GM23338 (cell line): ENCODE measurements around the gene PUDP. TPM values are rescaled to one million over a fixed set of nuclear protein-coding genes. Genes with fewer than 3 reads are reported as not detected.

ENCODE experiments used
- ATAC-seq: fragments of 200-7000 bp; cut with Tn5 transposase; 3 replicates; pipeline ENCODE4 v1.9.1; 2020
- DNase-seq: peaks from one replicate; pipeline ENCODE4 v3.0.0-alpha.2; 2015; ENCODE audit warnings: low spot score
- H2AFZ ChIP-seq: fragments of 200-600 bp; sonication (generic); 2 replicates; pipeline ENCODE4 v1.8.0; 2016; ENCODE audit warnings: antibody characterized with exemption, mild to moderate bottlenecking, moderate library complexity
- H3F3A ChIP-seq: fragments of 200-600 bp; sonication (generic); replicated peaks from 2 replicates; pipeline ENCODE4 v1.8.0; 2017; ENCODE audit warnings: antibody characterized with exemption, mixed run types, low read depth
- H3K27ac ChIP-seq: fragments of 200-600 bp; sonication (generic); 2 replicates; pipeline ENCODE4 v1.6.1; 2016; ENCODE audit warnings: low read depth
- H3K27me3 ChIP-seq: fragments of 200-600 bp; sonication (generic); 2 replicates; pipeline ENCODE4 v1.8.0; 2016; ENCODE audit warnings: mild to moderate bottlenecking, mixed run types, moderate library complexity; ENCODE audit not compliant: insufficient read depth
- H3K36me3 ChIP-seq: fragments of 200-600 bp; sonication (generic); 2 replicates; pipeline ENCODE4 v1.8.0; 2016; ENCODE audit warnings: mild to moderate bottlenecking; ENCODE audit not compliant: insufficient read depth
- H3K4me1 ChIP-seq: fragments of 200-600 bp; sonication (generic); 2 replicates; pipeline ENCODE4 v1.8.0; 2016; ENCODE audit warnings: mild to moderate bottlenecking, moderate library complexity; ENCODE audit not compliant: insufficient read depth
- H3K4me2 ChIP-seq: fragments of 200-600 bp; sonication (generic); 2 replicates; pipeline ENCODE4 v1.7.1; 2017; ENCODE audit warnings: mixed run types
- H3K4me3 ChIP-seq: fragments of 200-600 bp; sonication (generic); 2 replicates; pipeline ENCODE4 v1.6.1; 2016; ENCODE audit warnings: mixed run types
- H3K79me2 ChIP-seq: fragments of 200-600 bp; sonication (generic); replicated peaks from 2 replicates; pipeline ENCODE4 v1.8.0; 2017; ENCODE audit warnings: mild to moderate bottlenecking; ENCODE audit not compliant: insufficient read depth
- H3K9me2 ChIP-seq: fragments of 200-600 bp; sonication (generic); 2 replicates; pipeline ENCODE4 v1.8.0; 2017; ENCODE audit not compliant: insufficient read depth
- H4K20me1 ChIP-seq: fragments of 200-600 bp; sonication (generic); replicated peaks from 2 replicates; pipeline ENCODE4 v1.8.0; 2017; ENCODE audit warnings: mild to moderate bottlenecking; ENCODE audit not compliant: insufficient read depth
- H3K27ac Mint-ChIP-seq: 2 replicates; pipeline ENCODE4 v1.8.0; 2020; ENCODE audit warnings: inconsistent platforms, mild to moderate bottlenecking, moderate library complexity, mixed read lengths
- H3K27me3 Mint-ChIP-seq: 3 replicates; pipeline ENCODE4 v1.8.0; 2022; ENCODE audit warnings: low read depth, mild to moderate bottlenecking, moderate library complexity, mixed read lengths, inconsistent platforms; ENCODE audit not compliant: insufficient read depth, poor library complexity
- H3K36me3 Mint-ChIP-seq: 3 replicates; pipeline ENCODE4 v1.8.0; 2021; ENCODE audit warnings: low read depth, mild to moderate bottlenecking, inconsistent platforms, moderate library complexity, mixed read lengths
- H3K4me1 Mint-ChIP-seq: 3 replicates; pipeline ENCODE4 v1.8.0; 2020; ENCODE audit warnings: mild to moderate bottlenecking, inconsistent platforms, mixed read lengths
- H3K4me3 Mint-ChIP-seq: 3 replicates; pipeline ENCODE4 v1.8.0; 2021; ENCODE audit warnings: moderate library complexity, mild to moderate bottlenecking, inconsistent platforms, mixed read lengths
- H3K9me3 Mint-ChIP-seq: 3 replicates; pipeline ENCODE4 v1.8.0; 2020; ENCODE audit warnings: moderate library complexity, mild to moderate bottlenecking, inconsistent platforms, mixed read lengths
- CREB1 ChIP-seq: fragments of 250-450 bp; sonication (Bioruptor Pico); IDR thresholded peaks from 2 replicates; pipeline ENCODE4 v1.5.0; 2020; ENCODE audit warnings: low read depth, mild to moderate bottlenecking, moderate library complexity
- EZH2phosphoT487 ChIP-seq: fragments of 200-600 bp; sonication (generic); IDR thresholded peaks from one replicate; pipeline ENCODE4 v1.8.1; 2018; ENCODE audit warnings: antibody characterized with exemption; ENCODE audit not compliant: unreplicated experiment
- JUNB ChIP-seq: IDR thresholded peaks from one replicate; pipeline ENCODE4 v1.6.1; 2016; ENCODE audit warnings: antibody characterized with exemption; ENCODE audit not compliant: unreplicated experiment
- NANOG ChIP-seq: IDR thresholded peaks from 2 replicates; pipeline ENCODE4 v1.6.1; 2016; ENCODE audit warnings: antibody characterized with exemption, borderline replicate concordance
- POLR2AphosphoS5 ChIP-seq: IDR thresholded peaks from 2 replicates; pipeline ENCODE4 v1.6.1; 2016; ENCODE audit warnings: antibody characterized with exemption, low read depth
- STAT1 ChIP-seq: IDR thresholded peaks from one replicate; pipeline ENCODE4 v1.6.1; 2016; ENCODE audit warnings: antibody characterized with exemption; ENCODE audit not compliant: unreplicated experiment
- ZNF114 ChIP-seq: fragments of 250-450 bp; sonication (Bioruptor Pico); IDR thresholded peaks from 2 replicates; pipeline ENCODE4 v1.5.0; 2020; ENCODE audit warnings: mild to moderate bottlenecking, moderate library complexity
- ZNF331 ChIP-seq: fragments of 250-450 bp; sonication (Bioruptor Pico); IDR thresholded peaks from 2 replicates; pipeline ENCODE4 v1.5.0; 2020; ENCODE audit warnings: low read depth, mild to moderate bottlenecking, moderate library complexity
- polyA plus RNA-seq: library from polyadenylated mRNA; unstranded; fragments of >200 nt; fragmentation: Nextera tagmentation; extraction: Ambion mirVana; gene quantifications from 2 replicates; pipeline ENCODE4 v1.2.1, GENCODE V29; 2016
- total RNA-seq: library from RNA; depleted of rRNA; stranded (reverse); fragments of >200 nt; shearing (Covaris generic); gene quantifications from 2 replicates; pipeline ENCODE4 v1.2.3, GENCODE V29; 2014
- TF ChIP-seq, protein P1 (sequence below), 2 experiments: fragments of 200-600 bp in 1 of 2; sonication (generic) in 1 of 2; conservative IDR thresholded peaks; 2 replicates each; pipeline versions ENCODE4 v1.5.1 to v1.6.1; 2016 to 2017; ENCODE audit warnings: antibody characterized with exemption in 2 of 2, low read depth in 2 of 2, mild to moderate bottlenecking in 2 of 2, moderate library complexity in 1 of 2
- TF ChIP-seq, protein P2 (sequence below): IDR thresholded peaks from one replicate; pipeline ENCODE4 v1.6.1; 2018; ENCODE audit warnings: antibody characterized with exemption; ENCODE audit not compliant: unreplicated experiment
- TF ChIP-seq, protein P3 (sequence below): fragments of 250-450 bp; sonication (Bioruptor Pico); IDR thresholded peaks from 2 replicates; pipeline ENCODE4 v1.5.0; 2020; ENCODE audit warnings: mild to moderate bottlenecking, moderate library complexity
- TF ChIP-seq, protein P4 (sequence below): IDR thresholded peaks from 2 replicates; pipeline ENCODE4 v1.6.1; 2016; ENCODE audit warnings: antibody characterized with exemption

Gene PUDP
- total and polyA plus RNA-seq, 2 experiments from 2014 or later = 17.2 to 22.4 TPM

DNA sequence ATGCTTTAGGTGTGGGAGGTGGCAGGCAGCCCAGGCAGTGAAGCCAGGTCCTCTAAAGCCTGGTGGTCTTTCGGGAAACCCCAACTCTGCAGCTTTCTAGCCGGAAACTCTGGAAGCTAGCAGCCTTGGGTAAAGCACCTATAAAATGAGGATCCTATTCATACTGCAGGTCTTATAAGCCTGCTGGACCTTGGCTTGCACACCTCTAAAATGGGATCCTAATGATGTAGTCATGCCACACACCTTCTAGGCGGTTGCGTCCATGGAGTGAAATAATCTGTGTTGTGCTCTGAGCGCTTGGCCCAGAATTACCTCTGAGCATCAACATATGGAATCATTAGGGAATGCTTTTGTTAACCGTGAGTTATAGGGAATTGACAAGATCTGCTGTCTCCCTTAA is 36.4 kb downstream of the PUDP start:
- no peak for DNase-seq
- H3K36me3 ChIP-seq = no peaks in the 10 kb centered on the region
- peaks cover 3% of the 10 kb centered on the region for H3K27me3 Mint-ChIP-seq

More for the DNA sequence above, 36.4 kb downstream of the PUDP start:
- no peaks in the 10 kb centered on the region for H3F3A ChIP-seq
- Mint-ChIP-seq H3K4me1 (peaks cover 24% of the 10 kb centered on the region), H3K36me3 (peaks cover 5% of the 10 kb centered on the region; the same call in 1 of the 3 replicates), H3K4me3 (no peak overlapping the region), H3K9me3 (no peaks in the 10 kb centered on the region; the same call in 2 of the 3 replicates), H3K27ac (no peak overlapping the region)
- no peaks in the 10 kb centered on the region for H3K27me3 ChIP-seq
- no peaks in the 10 kb centered on the region for H4K20me1 ChIP-seq
- H3K4me1 ChIP-seq = peaks cover 11% of the 10 kb centered on the region; the same call in 1 of the 2 replicates
- no peaks in the 10 kb centered on the region for H3K79me2 ChIP-seq
- H3K9me2 ChIP-seq = no peaks in the 10 kb centered on the region
- ATAC-seq = no peak
- H2AFZ ChIP-seq = no peak overlapping the region
- no peak overlapping the region for H3K4me2 ChIP-seq
- no peak overlapping the region for H3K4me3 ChIP-seq
- no peak overlapping the region for H3K27ac ChIP-seq
- TF ChIP-seq, protein P1, sequence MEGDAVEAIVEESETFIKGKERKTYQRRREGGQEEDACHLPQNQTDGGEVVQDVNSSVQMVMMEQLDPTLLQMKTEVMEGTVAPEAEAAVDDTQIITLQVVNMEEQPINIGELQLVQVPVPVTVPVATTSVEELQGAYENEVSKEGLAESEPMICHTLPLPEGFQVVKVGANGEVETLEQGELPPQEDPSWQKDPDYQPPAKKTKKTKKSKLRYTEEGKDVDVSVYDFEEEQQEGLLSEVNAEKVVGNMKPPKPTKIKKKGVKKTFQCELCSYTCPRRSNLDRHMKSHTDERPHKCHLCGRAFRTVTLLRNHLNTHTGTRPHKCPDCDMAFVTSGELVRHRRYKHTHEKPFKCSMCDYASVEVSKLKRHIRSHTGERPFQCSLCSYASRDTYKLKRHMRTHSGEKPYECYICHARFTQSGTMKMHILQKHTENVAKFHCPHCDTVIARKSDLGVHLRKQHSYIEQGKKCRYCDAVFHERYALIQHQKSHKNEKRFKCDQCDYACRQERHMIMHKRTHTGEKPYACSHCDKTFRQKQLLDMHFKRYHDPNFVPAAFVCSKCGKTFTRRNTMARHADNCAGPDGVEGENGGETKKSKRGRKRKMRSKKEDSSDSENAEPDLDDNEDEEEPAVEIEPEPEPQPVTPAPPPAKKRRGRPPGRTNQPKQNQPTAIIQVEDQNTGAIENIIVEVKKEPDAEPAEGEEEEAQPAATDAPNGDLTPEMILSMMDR (conservative IDR thresholded peaks at IDR 0.05; ENCODE audit: low read depth in 2 of 2) = no peak
- TF ChIP-seq ZNF331 (CRISPR knock-in tag) (no peak), EZH2phosphoT487 (no peak), STAT1 (no peak), JUNB (no peak), ZNF114 (CRISPR knock-in tag) (no peak), POLR2AphosphoS5 (no peak), CREB1 (CRISPR knock-in tag) (no peak), NANOG (no peak)
- TF ChIP-seq, protein P2, sequence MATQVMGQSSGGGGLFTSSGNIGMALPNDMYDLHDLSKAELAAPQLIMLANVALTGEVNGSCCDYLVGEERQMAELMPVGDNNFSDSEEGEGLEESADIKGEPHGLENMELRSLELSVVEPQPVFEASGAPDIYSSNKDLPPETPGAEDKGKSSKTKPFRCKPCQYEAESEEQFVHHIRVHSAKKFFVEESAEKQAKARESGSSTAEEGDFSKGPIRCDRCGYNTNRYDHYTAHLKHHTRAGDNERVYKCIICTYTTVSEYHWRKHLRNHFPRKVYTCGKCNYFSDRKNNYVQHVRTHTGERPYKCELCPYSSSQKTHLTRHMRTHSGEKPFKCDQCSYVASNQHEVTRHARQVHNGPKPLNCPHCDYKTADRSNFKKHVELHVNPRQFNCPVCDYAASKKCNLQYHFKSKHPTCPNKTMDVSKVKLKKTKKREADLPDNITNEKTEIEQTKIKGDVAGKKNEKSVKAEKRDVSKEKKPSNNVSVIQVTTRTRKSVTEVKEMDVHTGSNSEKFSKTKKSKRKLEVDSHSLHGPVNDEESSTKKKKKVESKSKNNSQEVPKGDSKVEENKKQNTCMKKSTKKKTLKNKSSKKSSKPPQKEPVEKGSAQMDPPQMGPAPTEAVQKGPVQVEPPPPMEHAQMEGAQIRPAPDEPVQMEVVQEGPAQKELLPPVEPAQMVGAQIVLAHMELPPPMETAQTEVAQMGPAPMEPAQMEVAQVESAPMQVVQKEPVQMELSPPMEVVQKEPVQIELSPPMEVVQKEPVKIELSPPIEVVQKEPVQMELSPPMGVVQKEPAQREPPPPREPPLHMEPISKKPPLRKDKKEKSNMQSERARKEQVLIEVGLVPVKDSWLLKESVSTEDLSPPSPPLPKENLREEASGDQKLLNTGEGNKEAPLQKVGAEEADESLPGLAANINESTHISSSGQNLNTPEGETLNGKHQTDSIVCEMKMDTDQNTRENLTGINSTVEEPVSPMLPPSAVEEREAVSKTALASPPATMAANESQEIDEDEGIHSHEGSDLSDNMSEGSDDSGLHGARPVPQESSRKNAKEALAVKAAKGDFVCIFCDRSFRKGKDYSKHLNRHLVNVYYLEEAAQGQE = no peak
- TF ChIP-seq, protein P3, sequence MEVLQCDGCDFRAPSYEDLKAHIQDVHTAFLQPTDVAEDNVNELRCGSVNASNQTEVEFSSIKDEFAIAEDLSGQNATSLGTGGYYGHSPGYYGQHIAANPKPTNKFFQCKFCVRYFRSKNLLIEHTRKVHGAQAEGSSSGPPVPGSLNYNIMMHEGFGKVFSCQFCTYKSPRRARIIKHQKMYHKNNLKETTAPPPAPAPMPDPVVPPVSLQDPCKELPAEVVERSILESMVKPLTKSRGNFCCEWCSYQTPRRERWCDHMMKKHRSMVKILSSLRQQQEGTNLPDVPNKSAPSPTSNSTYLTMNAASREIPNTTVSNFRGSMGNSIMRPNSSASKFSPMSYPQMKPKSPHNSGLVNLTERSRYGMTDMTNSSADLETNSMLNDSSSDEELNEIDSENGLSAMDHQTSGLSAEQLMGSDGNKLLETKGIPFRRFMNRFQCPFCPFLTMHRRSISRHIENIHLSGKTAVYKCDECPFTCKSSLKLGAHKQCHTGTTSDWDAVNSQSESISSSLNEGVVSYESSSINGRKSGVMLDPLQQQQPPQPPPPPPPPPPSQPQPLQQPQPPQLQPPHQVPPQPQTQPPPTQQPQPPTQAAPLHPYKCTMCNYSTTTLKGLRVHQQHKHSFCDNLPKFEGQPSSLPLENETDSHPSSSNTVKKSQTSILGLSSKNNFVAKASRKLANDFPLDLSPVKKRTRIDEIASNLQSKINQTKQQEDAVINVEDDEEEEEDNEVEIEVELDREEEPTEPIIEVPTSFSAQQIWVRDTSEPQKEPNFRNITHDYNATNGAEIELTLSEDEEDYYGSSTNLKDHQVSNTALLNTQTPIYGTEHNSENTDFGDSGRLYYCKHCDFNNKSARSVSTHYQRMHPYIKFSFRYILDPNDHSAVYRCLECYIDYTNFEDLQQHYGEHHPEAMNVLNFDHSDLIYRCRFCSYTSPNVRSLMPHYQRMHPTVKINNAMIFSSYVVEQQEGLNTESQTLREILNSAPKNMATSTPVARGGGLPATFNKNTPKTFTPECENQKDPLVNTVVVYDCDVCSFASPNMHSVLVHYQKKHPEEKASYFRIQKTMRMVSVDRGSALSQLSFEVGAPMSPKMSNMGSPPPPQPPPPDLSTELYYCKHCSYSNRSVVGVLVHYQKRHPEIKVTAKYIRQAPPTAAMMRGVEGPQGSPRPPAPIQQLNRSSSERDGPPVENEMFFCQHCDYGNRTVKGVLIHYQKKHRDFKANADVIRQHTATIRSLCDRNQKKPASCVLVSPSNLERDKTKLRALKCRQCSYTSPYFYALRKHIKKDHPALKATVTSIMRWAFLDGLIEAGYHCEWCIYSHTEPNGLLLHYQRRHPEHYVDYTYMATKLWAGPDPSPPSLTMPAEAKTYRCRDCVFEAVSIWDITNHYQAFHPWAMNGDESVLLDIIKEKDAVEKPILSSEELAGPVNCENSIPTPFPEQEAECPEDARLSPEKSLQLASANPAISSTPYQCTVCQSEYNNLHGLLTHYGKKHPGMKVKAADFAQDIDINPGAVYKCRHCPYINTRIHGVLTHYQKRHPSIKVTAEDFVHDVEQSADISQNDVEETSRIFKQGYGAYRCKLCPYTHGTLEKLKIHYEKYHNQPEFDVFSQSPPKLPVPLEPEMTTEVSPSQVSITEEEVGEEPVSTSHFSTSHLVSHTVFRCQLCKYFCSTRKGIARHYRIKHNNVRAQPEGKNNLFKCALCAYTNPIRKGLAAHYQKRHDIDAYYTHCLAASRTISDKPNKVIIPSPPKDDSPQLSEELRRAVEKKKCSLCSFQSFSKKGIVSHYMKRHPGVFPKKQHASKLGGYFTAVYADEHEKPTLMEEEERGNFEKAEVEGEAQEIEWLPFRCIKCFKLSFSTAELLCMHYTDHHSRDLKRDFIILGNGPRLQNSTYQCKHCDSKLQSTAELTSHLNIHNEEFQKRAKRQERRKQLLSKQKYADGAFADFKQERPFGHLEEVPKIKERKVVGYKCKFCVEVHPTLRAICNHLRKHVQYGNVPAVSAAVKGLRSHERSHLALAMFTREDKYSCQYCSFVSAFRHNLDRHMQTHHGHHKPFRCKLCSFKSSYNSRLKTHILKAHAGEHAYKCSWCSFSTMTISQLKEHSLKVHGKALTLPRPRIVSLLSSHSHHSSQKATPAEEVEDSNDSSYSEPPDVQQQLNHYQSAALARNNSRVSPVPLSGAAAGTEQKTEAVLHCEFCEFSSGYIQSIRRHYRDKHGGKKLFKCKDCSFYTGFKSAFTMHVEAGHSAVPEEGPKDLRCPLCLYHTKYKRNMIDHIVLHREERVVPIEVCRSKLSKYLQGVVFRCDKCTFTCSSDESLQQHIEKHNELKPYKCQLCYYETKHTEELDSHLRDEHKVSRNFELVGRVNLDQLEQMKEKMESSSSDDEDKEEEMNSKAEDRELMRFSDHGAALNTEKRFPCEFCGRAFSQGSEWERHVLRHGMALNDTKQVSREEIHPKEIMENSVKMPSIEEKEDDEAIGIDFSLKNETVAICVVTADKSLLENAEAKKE (CRISPR knock-in tag) = no peak
- TF ChIP-seq, protein P4, sequence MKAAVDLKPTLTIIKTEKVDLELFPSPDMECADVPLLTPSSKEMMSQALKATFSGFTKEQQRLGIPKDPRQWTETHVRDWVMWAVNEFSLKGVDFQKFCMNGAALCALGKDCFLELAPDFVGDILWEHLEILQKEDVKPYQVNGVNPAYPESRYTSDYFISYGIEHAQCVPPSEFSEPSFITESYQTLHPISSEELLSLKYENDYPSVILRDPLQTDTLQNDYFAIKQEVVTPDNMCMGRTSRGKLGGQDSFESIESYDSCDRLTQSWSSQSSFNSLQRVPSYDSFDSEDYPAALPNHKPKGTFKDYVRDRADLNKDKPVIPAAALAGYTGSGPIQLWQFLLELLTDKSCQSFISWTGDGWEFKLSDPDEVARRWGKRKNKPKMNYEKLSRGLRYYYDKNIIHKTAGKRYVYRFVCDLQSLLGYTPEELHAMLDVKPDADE = no peak
